K562 (cell line): ENCODE results near the gene SPRY4. TPM values are rescaled to one million over a fixed set of nuclear protein-coding genes. Genes with fewer than 3 reads are reported as not detected.

Source experiments
- ATAC-seq: fragments of 200-7000 bp; cut with Tn5 transposase; 3 replicates; pipeline ENCODE4 v1.9.1; 2020; ENCODE audit warnings: moderate library complexity
- BruUV-seq: library from RNA; stranded (reverse); fragments of 400-500 nt; replicated peaks from 2 replicates; lab custom pipeline; 2021; lab: Mats Ljungman, UMichigan
- CTCF ChIA-PET: fragments of 300-600 bp; formaldehyde crosslinking; extraction: SDS; loops from one replicate; lab custom pipeline; 2021; ENCODE audit warnings: low intra/inter-chr PET ratio; lab: Yijun Ruan, JAX
- POLR2A ChIA-PET: fragments of 300-600, 350-650 bp; sonication (Branson Sonifier 250); formaldehyde crosslinking; extraction: SDS; loops from one replicate; lab custom pipeline; 2021; ENCODE audit warnings: antibody characterized with exemption, inconsistent platforms; lab: Yijun Ruan, JAX
- DNase-seq, 4 experiments: peaks; one replicate each; pipeline versions ENCODE4 v3.0.0 to v3.0.0-alpha.2; 2011 to 2018; ENCODE audit warnings: low spot score in 3 of 4, mixed read lengths in 3 of 4; ENCODE audit errors: extremely low read depth in 1 of 4
- FAIRE-seq: peaks from 2 replicates; lab custom pipeline; 2011; peaks lifted over from hg19 to GRCh38; lab: Jason Lieb, UNC
- H2AFZ ChIP-seq: 2 replicates; pipeline ENCODE4 v1.6.0; 2011; ENCODE audit warnings: low read depth, low read length, control low read depth, inconsistent platforms
- H3K27ac ChIP-seq: fragments of 200-600 bp; 3 replicates; pipeline ENCODE4 v1.8.0; 2011; ENCODE audit warnings: low read depth, mild to moderate bottlenecking, control low read depth, inconsistent platforms, low read length, moderate library complexity, mixed read lengths; ENCODE audit errors: extremely low read depth
- H3K27me3 ChIP-seq, 2 experiments: fragments of 300-600 bp in 1 of 2; 2 replicates in 1 of 2; 3 replicates in 1 of 2; pipeline versions ENCODE4 v1.6.0 to v1.8.0; 2011; ENCODE audit warnings: inconsistent platforms in 2 of 2, low read length in 2 of 2, mild to moderate bottlenecking in 1 of 2, mixed read lengths in 1 of 2, moderate library complexity in 1 of 2; ENCODE audit not compliant: control insufficient read depth in 2 of 2, insufficient read depth in 2 of 2
- H3K36me3 ChIP-seq: fragments of 300-600 bp; 3 replicates; pipeline ENCODE4 v1.8.0; 2011; ENCODE audit warnings: mild to moderate bottlenecking, low read length, inconsistent platforms; ENCODE audit not compliant: control insufficient read depth, insufficient read depth
- H3K4me1 ChIP-seq, 2 experiments: fragments of 200-600 bp in 1 of 2; replicated peaks in 1 of 2; 2 replicates in 1 of 2; 3 replicates in 1 of 2; pipeline versions ENCODE4 v1.5.1 to v1.8.0; 2011; ENCODE audit warnings: inconsistent platforms in 2 of 2, low read length in 2 of 2, mild to moderate bottlenecking in 1 of 2, mixed read lengths in 1 of 2, moderate library complexity in 1 of 2; ENCODE audit not compliant: control insufficient read depth in 2 of 2, insufficient read depth in 2 of 2
- H3K4me2 ChIP-seq: 2 replicates; pipeline ENCODE4 v1.6.1; 2011; ENCODE audit warnings: low read length, control low read depth, inconsistent platforms, mixed read lengths; ENCODE audit not compliant: insufficient read depth
- H3K4me3 ChIP-seq: fragments of 200-600 bp; sonication (generic), shearing (Covaris generic); 2 replicates; pipeline ENCODE4 v1.5.1; 2016; ENCODE audit warnings: control low read depth, inconsistent platforms
- H3K79me2 ChIP-seq: fragments of 200-600 bp; 3 replicates; pipeline ENCODE4 v1.8.0; 2011; ENCODE audit warnings: low read length, inconsistent platforms; ENCODE audit not compliant: control insufficient read depth, insufficient read depth
- H3K9ac ChIP-seq, 2 experiments: 2 replicates each; pipeline versions ENCODE4 v1.6.0 to v1.6.1; 2011; ENCODE audit warnings: low read depth in 2 of 2, low read length in 2 of 2, control low read depth in 1 of 2, inconsistent platforms in 1 of 2, mild to moderate bottlenecking in 1 of 2, mixed read lengths in 1 of 2; ENCODE audit not compliant: insufficient read depth in 1 of 2
- H3K9me1 ChIP-seq: one replicate; pipeline ENCODE4 v1.6.0; 2011; ENCODE audit warnings: inconsistent platforms, mild to moderate bottlenecking, low read length, moderate library complexity; ENCODE audit not compliant: control insufficient read depth, insufficient read depth
- H3K9me3 ChIP-seq: replicated peaks from 2 replicates; pipeline ENCODE4 v1.5.1; 2011; ENCODE audit warnings: low read depth, low read length, inconsistent platforms; ENCODE audit not compliant: control insufficient read depth, insufficient read depth
- H4K20me1 ChIP-seq: replicated peaks from 2 replicates; pipeline ENCODE4 v1.6.1; 2011; ENCODE audit warnings: low read length, inconsistent platforms, mixed read lengths; ENCODE audit not compliant: control insufficient read depth, insufficient read depth
- EP400 ChIP-seq: fragments of 450-650 bp; IDR thresholded peaks from 2 replicates; pipeline ENCODE4 v1.6.1; 2017; ENCODE audit warnings: antibody characterized with exemption, mild to moderate bottlenecking, moderate library complexity
- FOXP1 ChIP-seq: sonication (generic); formaldehyde crosslinking; IDR thresholded peaks from 2 replicates; pipeline ENCODE4 v1.8.0; 2022; ENCODE audit warnings: mild to moderate bottlenecking, missing genetic modification reagents
- NFRKB ChIP-seq: fragments of 450-650 bp; IDR thresholded peaks from 2 replicates; pipeline ENCODE4 v1.6.1; 2016; ENCODE audit warnings: low read depth
- TCF15 ChIP-seq: fragments of 250-450 bp; sonication (Bioruptor Pico); IDR thresholded peaks from 2 replicates; pipeline ENCODE4 v1.8.0; 2022; ENCODE audit warnings: moderate library complexity, mild to moderate bottlenecking, inconsistent platforms
- UBTF ChIP-seq, 2 experiments: IDR thresholded peaks; 2 replicates each; pipeline ENCODE4 v1.6.1; 2012; ENCODE audit warnings: improper control_type of control experiment in 2 of 2, low read depth in 2 of 2, low read length in 2 of 2, borderline replicate concordance in 1 of 2
- ZNF584 ChIP-seq: fragments of 200-800 bp; sonication (Bioruptor generic); IDR thresholded peaks from 2 replicates; pipeline ENCODE4 v1.6.1; 2016; ENCODE audit warnings: low read depth, mild to moderate bottlenecking, missing genetic modification characterization, missing compliant biosample characterization
- whole genome bisulfite sequencing: fragments of 100-300 bp; shearing (Covaris generic); methylation state at CpG from one replicate; pipeline ENCODE4 v1.1.6; 2016; ENCODE audit warnings: low coverage, mixed read lengths; ENCODE audit not compliant: insufficient coverage; ENCODE audit errors: missing lambda C conversion rate; 5-methylcytosine and 5-hydroxymethylcytosine counted together
- in situ Hi-C: fragments of 300-500 bp; cut with MboI; formaldehyde crosslinking; loops from 4 replicates; pipeline ENCODE4 v1.15.0; 2018; ENCODE audit warnings: inconsistent platforms, mixed read lengths
- intact Hi-C: fragments of 100-400 bp; cut with micrococcal nuclease; formaldehyde crosslinking; loops from 2 replicates; pipeline ENCODE4 v1.14.2; 2022
- polyA plus RNA-seq, 8 experiments: library from polyadenylated mRNA; depleted of rRNA in 4 of 8; stranded (reverse) in 5 of 8; unstranded in 3 of 8; fragments of >200 nt; fragmentation: Nextera tagmentation in 2 of 8; fragmentation: Illumina TruSeq in 1 of 8; extraction: Ambion mirVana in 2 of 8; extraction: Trizol in 1 of 8; gene quantifications; 2 replicates each; pipeline versions ENCODE4 v1.2.1 to v1.2.3, GENCODE V29; 2011 to 2014; ENCODE audit warnings: inconsistent platforms in 1 of 8, missing spikeins in 1 of 8
- total RNA-seq, 7 experiments: library from RNA; depleted of rRNA in 6 of 7; stranded (reverse); fragments of >200 nt in 6 of 7; fragmentation: Illumina TruSeq in 2 of 7; extraction: Trizol in 2 of 7; gene quantifications; 2 replicates each; pipeline versions ENCODE4 v1.2.1 to v1.2.3, GENCODE V29; 2011 to 2021; ENCODE audit warnings: low replicate concordance in 1 of 7

SPRY4 gene
- total and polyA plus RNA-seq, 9 of the 15 experiments (the other 6 are each of a cell fraction or from before 2014, with no cell fraction given) = 2.6 to 24.2 (median 9.5) TPM

GRCh38 chr5:142358121-142358520 is 33.3 kb upstream of the SPRY4 start:
- Histone ChIP-seq H3K4me3 (no peak overlapping the region), H3K27ac (peak overlapping the region; percentile 90; the same call in 1 of the 3 replicates), H4K20me1 (no peaks in the 10 kb centered on the region)
- intact Hi-C loops = loop anchor here (10.0 kb wide), 1 partner anchor 187 kb away; no protein-coding TSS in a partner anchor
- WGBS = 93% methylated on average over 4 of the region's 5 CpGs
- in situ Hi-C loops = no loop called here
- FAIRE-seq = peak; percentile 19
- TF ChIP-seq TCF15 (CRISPR knock-in tag) = no peak
- TF ChIP-seq, all 486 proteins: peak for 0
- H3K9ac ChIP-seq = peak overlapping the region in 1 of 2 experiments; percentile 75; a peak in 2 of 4 replicates
- no peak for DNase-seq
- no peaks in the 10 kb centered on the region for H3K36me3 ChIP-seq
- ChIA-PET CTCF (no interaction called here), POLR2A (interaction anchor here (0.7 to 2.4 kb wide), 7 partner anchors 10 to 198 kb away, joined by 3 to 6 read pairs (median 3); partner anchors contain the start of gene SPRY4)
- H3K79me2 ChIP-seq = no peaks in the 10 kb centered on the region
- H3K4me1 ChIP-seq = peaks cover 19 to 39% of the 10 kb centered on the region in 2 experiments
- 0 out of 2 replicates have a peak, but pooled peaks cover 7% of the 10 kb centered on the region for H3K9me3 ChIP-seq
- no peak for ATAC-seq
- H2AFZ ChIP-seq = 0 out of 2 replicates have a peak overlapping the region, but pooled peaks have one; percentile 81
- BruUV-seq = no TSS peak
- no peaks in the 10 kb centered on the region; a peak in 1 of 5 replicates for H3K27me3 ChIP-seq
- no peak overlapping the region for H3K4me2 ChIP-seq
- no peaks in the 10 kb centered on the region for H3K9me1 ChIP-seq

GRCh38 chr5:142357469-142358090 is 32.8 kb upstream of the SPRY4 start:
- DNase-seq = no peak
- Histone ChIP-seq H3K79me2 (no peaks in the 10 kb centered on the region), H3K4me3 (peak overlapping the region; percentile 56), H3K36me3 (no peaks in the 10 kb centered on the region), H4K20me1 (no peaks in the 10 kb centered on the region), H3K9ac (peak overlapping the region; percentile 75 to 86), H3K27me3 (no peaks in the 10 kb centered on the region; a peak in 1 of 5 replicates), H3K9me1 (no peaks in the 10 kb centered on the region), H2AFZ (peak overlapping the region; percentile 81), H3K27ac (peak overlapping the region; percentile 90), H3K4me2 (peak overlapping the region; percentile 75), H3K9me3 (0 out of 2 replicates have a peak, but pooled peaks cover 7% of the 10 kb centered on the region), H3K4me1 (peaks cover 19 to 35% of the 10 kb centered on the region in 2 experiments)
- 29% methylated on average over 14 of the region's 14 CpGs for WGBS
- ChIA-PET CTCF (no interaction called here), POLR2A (interaction anchor here (0.6 to 2.4 kb wide), 12 partner anchors 10 to 212 kb away, joined by 3 to 6 read pairs (median 3); partner anchors contain the start of gene SPRY4)
- TSS peak; percentile 81 for BruUV-seq
- in situ Hi-C loops = no loop called here
- intact Hi-C loops = loop anchor here (1.0 to 10.0 kb wide), 2 partner anchors 31 to 187 kb away; no protein-coding TSS in a partner anchor
- ATAC-seq = no peak
- peak; percentile 75 for FAIRE-seq
- TF ChIP-seq UBTF (IDR thresholded peaks at IDR 0.05; ENCODE audit: borderline replicate concordance in 1 of 2, low read depth in 2 of 2, low read length in 2 of 2) (0 out of 4 replicates have a peak, but pooled peaks of 1 of the 2 experiments have one; percentile 23), ZNF584 (peak; percentile 69), NFRKB (peak; percentile 94), FOXP1 (CRISPR knock-in tag) (peak; percentile 26; the same call in 1 of the 2 replicates), EP400 (peak; percentile 18; the same call in 1 of the 2 replicates)
